KG1 (cell line): ENCODE results near the gene ALKBH3.

ENCODE experiments used
- DNase-seq: peaks from one replicate; lab custom pipeline; 2025; lab: John Stamatoyannopoulos, UW

Gene ALKBH3

DNA sequence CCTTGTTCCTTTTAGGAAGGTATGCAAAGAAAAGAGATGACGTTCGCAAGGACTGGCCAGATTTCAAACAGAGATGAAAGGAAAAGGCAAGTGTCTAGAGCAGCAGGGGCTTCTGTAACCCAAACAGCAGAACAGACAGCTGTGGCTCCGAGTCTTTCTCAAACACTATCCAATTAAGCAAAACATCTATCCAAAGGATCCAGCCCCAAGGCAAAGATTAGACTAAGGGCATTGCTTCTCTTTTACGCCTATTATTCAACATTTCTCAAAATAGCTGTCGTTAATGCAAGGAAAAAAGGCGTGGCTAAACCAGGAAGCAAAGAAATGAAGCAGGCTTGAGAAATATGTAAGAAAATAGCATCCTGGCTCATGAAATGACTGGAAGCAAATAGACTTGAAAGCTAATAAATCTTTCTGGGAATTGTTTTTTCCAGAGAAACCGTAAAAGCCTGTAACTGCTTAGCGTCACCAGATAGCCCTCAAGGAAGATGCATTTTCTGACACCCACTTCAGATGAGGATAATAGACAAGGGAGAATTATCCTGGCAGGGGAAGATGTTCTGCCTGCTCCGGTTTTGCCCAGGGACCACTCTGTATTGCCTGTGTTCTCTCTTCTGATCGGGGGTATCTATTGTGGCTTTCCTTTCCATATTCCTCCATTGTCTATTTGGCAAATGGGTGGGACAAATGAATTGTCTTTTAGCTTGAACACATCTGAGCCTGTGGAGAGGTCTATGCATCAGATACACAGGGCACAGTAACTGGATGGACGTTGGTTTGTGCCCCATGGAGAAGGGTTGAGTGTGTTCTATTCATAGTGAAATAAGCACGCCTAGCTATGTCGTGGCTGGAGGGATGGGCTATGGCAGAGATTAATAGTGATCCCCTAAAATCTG is 82.0 kb downstream of the ALKBH3 start:
- no peak for DNase-seq

DNA sequence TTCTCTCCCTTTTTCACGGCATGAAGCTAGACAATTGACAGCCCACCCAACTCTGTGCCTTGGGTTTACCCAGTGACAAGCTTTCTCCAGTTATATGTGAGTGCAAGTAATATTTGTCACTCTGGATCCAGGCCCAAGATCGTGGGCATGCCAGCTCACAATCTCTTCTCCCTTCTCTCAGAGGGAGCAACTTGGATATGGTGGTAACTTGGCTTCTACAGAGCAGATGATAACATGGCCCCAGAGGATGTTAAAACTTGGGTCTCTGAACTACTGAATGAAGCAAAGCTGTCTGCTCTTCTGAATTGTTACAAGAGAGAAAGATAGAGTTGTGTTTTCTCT is 82.6 kb downstream of the ALKBH3 start:
- no peak for DNase-seq

DNA sequence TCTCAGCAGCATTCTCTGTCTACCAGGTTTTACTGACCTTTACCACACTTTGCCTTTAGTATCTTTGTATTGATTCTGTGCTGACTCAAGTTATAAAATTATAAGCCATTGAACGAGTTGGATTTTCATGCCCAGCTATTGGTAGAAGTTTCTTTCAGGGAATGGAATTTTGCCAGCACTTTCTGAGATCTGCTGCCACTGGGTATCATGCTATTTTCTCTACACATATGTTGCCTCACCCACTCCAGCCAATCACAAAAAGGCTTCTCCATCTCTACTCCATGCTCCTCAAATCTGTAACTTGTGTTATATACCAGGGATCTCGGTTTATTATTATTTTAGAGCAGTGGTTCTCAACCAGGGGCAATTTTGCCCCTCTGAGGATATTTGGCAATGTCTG is 87.0 kb downstream of the ALKBH3 start:
- DNase-seq = no peak

DNA sequence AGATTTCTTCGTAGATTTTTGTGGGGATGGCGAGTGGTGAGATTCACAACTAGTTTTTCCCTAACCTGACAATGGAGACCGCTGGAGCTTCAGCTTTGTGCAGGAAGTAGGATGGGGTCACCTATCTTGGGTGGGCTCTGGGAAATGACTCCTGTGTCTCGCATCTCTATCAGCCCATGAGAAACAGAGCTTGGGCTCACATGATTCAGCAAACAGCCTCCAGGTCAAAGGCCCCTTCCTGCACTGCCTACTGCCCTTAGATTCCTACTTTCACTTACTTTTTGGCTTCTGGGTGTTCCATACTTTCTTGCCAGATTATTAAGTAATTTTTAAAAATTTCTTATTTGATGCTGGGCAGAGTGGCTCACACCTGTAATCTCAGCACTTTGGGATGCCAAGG is 88.1 kb downstream of the ALKBH3 start:
- no peak for DNase-seq

DNA sequence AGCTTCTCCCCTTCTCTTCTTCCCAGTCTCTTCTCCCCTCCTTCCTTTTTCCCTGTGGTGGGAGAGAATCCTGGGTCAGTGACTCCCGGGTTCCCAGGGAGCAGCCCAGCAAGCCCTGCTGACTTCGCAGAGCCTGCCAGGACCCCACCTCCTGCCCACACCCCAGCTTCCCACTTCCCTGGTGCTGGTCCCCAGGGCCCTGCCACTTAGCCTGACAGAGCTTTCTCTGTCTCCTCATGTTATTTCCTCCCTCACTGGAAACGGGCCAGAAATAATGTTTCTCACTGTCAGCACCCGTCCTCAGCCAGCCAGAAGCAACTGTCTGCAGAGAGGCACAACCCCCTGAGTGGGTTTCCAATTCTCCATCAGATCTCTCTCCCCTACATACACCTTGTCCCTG is 88.9 kb downstream of the ALKBH3 start:
- DNase-seq = no peak
